Tibial nerve (tissue), 4 donors: ENCODE results near the gene EFCAB6. TPM values are rescaled to one million over a fixed set of nuclear protein-coding genes. Genes with fewer than 3 reads are reported as not detected.

Source experiments
- DNase-seq, 2 donors: peaks; one replicate each; pipeline ENCODE4 v3.0.0-alpha.2; 2019; ENCODE audit warnings: low spot score in 2 of 2
- H3K27ac ChIP-seq, 4 donors: fragments of 200-600 bp; sonication (generic) in 3 of 4; one replicate each; pipeline ENCODE4 v1.5.1; 2017 to 2019; ENCODE audit warnings: mild to moderate bottlenecking in 1 of 4
- H3K27me3 ChIP-seq, 2 donors: fragments of 200-600 bp; sonication (generic) in 1 of 2; one replicate each; pipeline versions ENCODE4 v1.5.1 to v1.6.0; 2017 to 2019
- H3K36me3 ChIP-seq, 3 donors: fragments of 200-600 bp; sonication (generic); one replicate each; pipeline ENCODE4 v1.5.1; 2018 to 2019
- H3K4me1 ChIP-seq, 4 donors: fragments of 200-600 bp; sonication (generic) in 3 of 4; one replicate each; pipeline ENCODE4 v1.5.1; 2017 to 2019
- H3K4me3 ChIP-seq, 4 donors: fragments of 200-600 bp; sonication (generic) in 3 of 4; one replicate each; pipeline ENCODE4 v1.5.1; 2017 to 2019; ENCODE audit warnings: mild to moderate bottlenecking in 1 of 4, moderate library complexity in 1 of 4
- H3K9me3 ChIP-seq, 4 donors: fragments of 200-600 bp; sonication (generic) in 3 of 4; one replicate each; pipeline ENCODE4 v1.5.1; 2017 to 2019
- CTCF ChIP-seq, 5 experiments: fragments of 200-600 bp in 3 of 5; fragments of 450-650 bp in 2 of 5; sonication (generic) in 3 of 5; IDR thresholded peaks; one replicate each; pipeline ENCODE4 v1.5.1; 2016 to 2019; ENCODE audit warnings: antibody characterized with exemption in 5 of 5, mild to moderate bottlenecking in 3 of 5, moderate library complexity in 2 of 5
- EP300 ChIP-seq, 2 donors: sonication (generic); formaldehyde crosslinking; IDR thresholded peaks; one replicate each; pipeline ENCODE4 v1.6.1; 2017; ENCODE audit warnings: antibody characterized with exemption in 2 of 2, mild to moderate bottlenecking in 1 of 2
- POLR2A ChIP-seq, 2 donors: fragments of 450-650 bp; IDR thresholded peaks; one replicate each; pipeline ENCODE4 v1.6.1; 2017; ENCODE audit warnings: antibody characterized with exemption in 2 of 2, mild to moderate bottlenecking in 2 of 2, moderate library complexity in 2 of 2
- WGBS, 2 donors: methylation state at CpG; one replicate each; pipeline ENCODE4 v1.1.5; 2018; 5-methylcytosine and 5-hydroxymethylcytosine counted together
- total RNA-seq, 4 donors: library from RNA; depleted of rRNA; stranded (reverse); fragments of >200 nt; gene quantifications; one replicate each; pipeline ENCODE4 v1.1.0, GENCODE V29; 2016

The EFCAB6 gene
- total RNA-seq, 4 donors from 2014 or later, result 3.3 to 9.2 (median 6.8) TPM

GRCh38 chr22:43497956-43498855 lies 313.9 kb downstream of the EFCAB6 start:
- Histone ChIP-seq H3K9me3 (no peaks in the 10 kb centered on the region), H3K36me3 (no peaks in the 10 kb centered on the region), H3K27ac (no peak overlapping the region), H3K27me3 (no peaks in the 10 kb centered on the region), H3K4me3 (no peak overlapping the region), H3K4me1 (no peaks in the 10 kb centered on the region)
- DNase-seq, result no peak
- 90 to 93% methylated on average over 14 to 15 of the region's 16 CpGs for WGBS, 2 donors
- no peak for TF ChIP-seq POLR2A (IDR thresholded peaks at IDR 0.05)
- TF ChIP-seq EP300 (IDR thresholded peaks at IDR 0.05), result no peak
- no peak for TF ChIP-seq CTCF (IDR thresholded peaks at IDR 0.05)

- H3K27me3 ChIP-seq, result no peaks in the 10 kb centered on the region
- no peaks in the 10 kb centered on the region for H3K9me3 ChIP-seq
- no peak overlapping the region for H3K4me3 ChIP-seq
- peaks cover 0 to 2% (median 0%) of the 10 kb centered on the region in 4 donors for H3K4me1 ChIP-seq
- DNase-seq, result no peak
- H3K36me3 ChIP-seq, result no peaks in the 10 kb centered on the region
- TF ChIP-seq CTCF (IDR thresholded peaks at IDR 0.05), result no peak
- TF ChIP-seq EP300 (IDR thresholded peaks at IDR 0.05), result no peak
- TF ChIP-seq POLR2A (IDR thresholded peaks at IDR 0.05), result no peak
- H3K27ac ChIP-seq, result no peak overlapping the region
- WGBS, 2 donors, result 85 to 95% methylated on average over 5 of the region's 5 CpGs
These were observed 318.8 kb downstream of the EFCAB6 start for GRCh38 chr22:43493297-43493696.

GRCh38 chr22:43491737-43492136 lies 320.4 kb downstream of the EFCAB6 start:
- H3K27me3 ChIP-seq, result peaks cover 0 to 5% of the 10 kb centered on the region in 2 donors
- no peak overlapping the region for H3K4me3 ChIP-seq
- H3K27ac ChIP-seq, result no peak overlapping the region
- H3K36me3 ChIP-seq, result no peaks in the 10 kb centered on the region
- no peaks in the 10 kb centered on the region for H3K9me3 ChIP-seq
- no peak for DNase-seq
- TF ChIP-seq CTCF (IDR thresholded peaks at IDR 0.05) (no peak), EP300 (IDR thresholded peaks at IDR 0.05) (no peak), POLR2A (IDR thresholded peaks at IDR 0.05) (no peak)
- peaks cover 0 to 5% (median 0%) of the 10 kb centered on the region in 4 donors for H3K4me1 ChIP-seq
- 95 to 100% methylated on average over 1 of the region's 1 CpG for WGBS, 2 donors

GRCh38 chr22:43491177-43491576 lies 320.9 kb downstream of the EFCAB6 start:
- no peaks in the 10 kb centered on the region for H3K9me3 ChIP-seq
- no peaks in the 10 kb centered on the region for H3K36me3 ChIP-seq
- TF ChIP-seq POLR2A (IDR thresholded peaks at IDR 0.05) (no peak), EP300 (IDR thresholded peaks at IDR 0.05) (no peak), CTCF (IDR thresholded peaks at IDR 0.05) (no peak)
- no peak for DNase-seq
- peaks cover 0 to 5% (median 0%) of the 10 kb centered on the region in 4 donors for H3K4me1 ChIP-seq
- H3K27ac ChIP-seq, result no peak overlapping the region
- no peak overlapping the region for H3K4me3 ChIP-seq
- WGBS, 2 donors, result 59 to 61% methylated on average over 3 of the region's 3 CpGs
- peaks cover 0 to 9% of the 10 kb centered on the region in 2 donors for H3K27me3 ChIP-seq

- 84 to 91% methylated on average over 7 of the region's 7 CpGs for WGBS, 2 donors
- Histone ChIP-seq H3K27ac (no peak overlapping the region), H3K4me1 (peaks cover 0 to 5% (median 0%) of the 10 kb centered on the region in 4 donors), H3K36me3 (no peaks in the 10 kb centered on the region), H3K4me3 (no peak overlapping the region), H3K27me3 (peaks cover 0 to 9% of the 10 kb centered on the region in 2 donors), H3K9me3 (no peaks in the 10 kb centered on the region)
- DNase-seq, result no peak
- no peak for TF ChIP-seq POLR2A (IDR thresholded peaks at IDR 0.05)
- no peak for TF ChIP-seq CTCF (IDR thresholded peaks at IDR 0.05)
- TF ChIP-seq EP300 (IDR thresholded peaks at IDR 0.05), result no peak
These were observed 321.8 kb downstream of the EFCAB6 start for GRCh38 chr22:43490311-43490710.
